Hippocampal formation (tissue), 2 donors: ENCODE measurements around the gene EFEMP1.

Experiments
- DNase-seq, 2 donors: peaks; one replicate each; lab custom pipeline; 2025; lab: John Stamatoyannopoulos, UW

EFEMP1 gene

GRCh38 chr2:55932843-55933242 is 9.3 kb upstream of the EFEMP1 start:
- no peak for DNase-seq

- DNase-seq, result no peak
Observed at GRCh38 chr2:55931281-55931680, 7.7 kb upstream of the EFEMP1 start.

GRCh38 chr2:55929476-55929875 is 5.9 kb upstream of the EFEMP1 start:
- no peak for DNase-seq

- DNase-seq, result no peak
Observed at GRCh38 chr2:55926974-55927373, 3.4 kb upstream of the EFEMP1 start.

- no peak for DNase-seq
Observed at GRCh38 chr2:55926246-55926645, 2.7 kb upstream of the EFEMP1 start.

- no peak for DNase-seq
Observed at GRCh38 chr2:55923982-55924321, 370 bp upstream of the EFEMP1 start.

GRCh38 chr2:55922291-55922907 is 1.2 kb downstream of the EFEMP1 start:
- DNase-seq, result no peak

- DNase-seq, result no peak
Observed at GRCh38 chr2:55919574-55919973, 4.0 kb downstream of the EFEMP1 start.

- DNase-seq, result no peak
Observed at GRCh38 chr2:55918856-55919255, 4.7 kb downstream of the EFEMP1 start.

GRCh38 chr2:55917713-55918390 is 5.7 kb downstream of the EFEMP1 start:
- DNase-seq, result no peak

GRCh38 chr2:55917117-55917516 is 6.5 kb downstream of the EFEMP1 start:
- no peak for DNase-seq

GRCh38 chr2:55916473-55917049 is 7.0 kb downstream of the EFEMP1 start:
- no peak for DNase-seq

GRCh38 chr2:55914786-55915185 is 8.8 kb downstream of the EFEMP1 start:
- no peak for DNase-seq

GRCh38 chr2:55912926-55913325 is 10.7 kb downstream of the EFEMP1 start:
- DNase-seq, result no peak

- DNase-seq, result no peak
Observed at GRCh38 chr2:55910077-55910476, 13.5 kb downstream of the EFEMP1 start.

- no peak for DNase-seq
Observed at GRCh38 chr2:55907686-55908085, 15.9 kb downstream of the EFEMP1 start.

- DNase-seq, result no peak
Observed at GRCh38 chr2:55906993-55907392, 16.6 kb downstream of the EFEMP1 start.

GRCh38 chr2:55903727-55904126 is 19.9 kb downstream of the EFEMP1 start:
- no peak for DNase-seq

- DNase-seq, result no peak
Observed at GRCh38 chr2:55902971-55903370, 20.6 kb downstream of the EFEMP1 start.

GRCh38 chr2:55902429-55902828 is 21.2 kb downstream of the EFEMP1 start:
- DNase-seq, result no peak

- DNase-seq, result no peak
Observed at GRCh38 chr2:55901941-55902340, 21.6 kb downstream of the EFEMP1 start.

GRCh38 chr2:55901322-55901721 is 22.3 kb downstream of the EFEMP1 start:
- DNase-seq, result no peak

- DNase-seq, result no peak
Observed at GRCh38 chr2:55899881-55900280, 23.7 kb downstream of the EFEMP1 start.
